ENCODE measurements around the gene CLCNKB.

- TF ChIP-seq ZSCAN5A (CRISPR knock-in tag; IDR thresholded peaks at IDR 0.05; ENCODE audit: borderline replicate concordance) (no peak), RXRA (CRISPR knock-in tag; IDR thresholded peaks at IDR 0.05) (no peak), MTF1 (CRISPR knock-in tag; IDR thresholded peaks at IDR 0.05) (no peak), ZFP36L2 (CRISPR knock-in tag; IDR thresholded peaks at IDR 0.05) (no peak), CREB1 (IDR thresholded peaks at IDR 0.05) (no peak), CREB1 (CRISPR knock-in tag; IDR thresholded peaks at IDR 0.05) (no peak), CTCF (CRISPR knock-in tag; IDR thresholded peaks at IDR 0.05) (no peak), TCF7 (IDR thresholded peaks at IDR 0.05; ENCODE audit: low read depth) (no peak), SAFB2 (CRISPR knock-in tag; IDR thresholded peaks at IDR 0.05; ENCODE audit: borderline replicate concordance, low read depth) (no peak), CBFB (CRISPR knock-in tag; IDR thresholded peaks at IDR 0.05) (no peak)
Measured at GRCh38 chr1:16072616-16073484, 29.3 kb downstream of the CLCNKB start.

All from HepG2 (cell line).